ENCODE measurements around the gene HOOK1. TPM values are rescaled to one million over a fixed set of nuclear protein-coding genes. Genes with fewer than 3 reads are reported as not detected.

The HOOK1 gene
- total and polyA plus RNA-seq, 12 donors = 3.3 to 23.9 (median 8.4) TPM

GRCh38 chr1:59924653-59925052, 109.9 kb downstream of the HOOK1 start:
- Histone ChIP-seq H3K27me3 (peaks cover 23% of the 10 kb centered on the region), H3K9me3 (replicated peaks in 1 of 3) (peaks cover 0 to 13% (median 0%) of the 10 kb centered on the region in 3 donors), H3K4me1 (replicated peaks in 1 of 2) (peaks cover 0 to 7% of the 10 kb centered on the region in 2 donors), H3K27ac (no peak overlapping the region), H3K36me3 (replicated peaks in 1 of 2) (no peaks in the 10 kb centered on the region), H3K4me3 (no peak overlapping the region)
- DNase-seq = no peak
- TF ChIP-seq POLR2A (IDR thresholded peaks at IDR 0.05) (no peak), CTCF (IDR thresholded peaks at IDR 0.05) (no peak)
- intact Hi-C loops (cut with DNase I) = no loop called here

Other genes with a start within 250 kb of the HOOK1 start
- 1 to 10 TPM in 1 of 9 donors, under 1 TPM in 7, not detected in 1; 0.14 to 1.0 (median 0.56) TPM for gene CYP2J2, start 111.8 kb downstream of the HOOK1 start, total RNA-seq
- gene CYP2J2, start 111.8 kb downstream of the HOOK1 start, polyA plus RNA-seq = under 1 TPM; 0.29 to 0.44 (median 0.32) TPM